Activated T-cell treated with anti-CD3 and anti-CD28 coated beads, Interleukin-2, amount 50 U/mL, for 1 hour (primary cell): ENCODE results near the gene CD180.

Experiments
- DNase-seq: peaks from one replicate; pipeline ENCODE4 v3.0.0-alpha.2; 2020

The CD180 gene

GRCh38 chr5:67209141-67209771 lies 12.7 kb upstream of the CD180 start:
- DNase-seq: peak; percentile 60

GRCh38 chr5:67208403-67208802 lies 11.8 kb upstream of the CD180 start:
- no peak for DNase-seq

- DNase-seq: peak; percentile 71
These were observed 10.3 kb upstream of the CD180 start for GRCh38 chr5:67206929-67207328.

- no peak for DNase-seq
These were observed 9.9 kb upstream of the CD180 start for GRCh38 chr5:67206461-67206860.

- DNase-seq: no peak
These were observed 9.4 kb upstream of the CD180 start for GRCh38 chr5:67205981-67206380.

GRCh38 chr5:67204821-67205220 lies 8.2 kb upstream of the CD180 start:
- DNase-seq: no peak

- no peak for DNase-seq
These were observed 7.1 kb upstream of the CD180 start for GRCh38 chr5:67203701-67204074.

GRCh38 chr5:67202828-67203227 lies 6.2 kb upstream of the CD180 start:
- DNase-seq: no peak

GRCh38 chr5:67201897-67202549 lies 5.4 kb upstream of the CD180 start:
- DNase-seq: no peak

GRCh38 chr5:67200809-67201562 lies 4.4 kb upstream of the CD180 start:
- no peak for DNase-seq

- DNase-seq: no peak
These were observed 3.3 kb upstream of the CD180 start for GRCh38 chr5:67199859-67200258.

GRCh38 chr5:67198917-67199316 lies 2.3 kb upstream of the CD180 start:
- no peak for DNase-seq

- DNase-seq: no peak
These were observed 937 bp upstream of the CD180 start for GRCh38 chr5:67197536-67197935.

- DNase-seq: no peak
These were observed 958 bp downstream of the CD180 start for GRCh38 chr5:67195406-67196275.

GRCh38 chr5:67194166-67194565 lies 2.4 kb downstream of the CD180 start:
- DNase-seq: no peak

GRCh38 chr5:67193439-67193807 lies 3.2 kb downstream of the CD180 start:
- no peak for DNase-seq

GRCh38 chr5:67192719-67193438 lies 3.7 kb downstream of the CD180 start:
- no peak for DNase-seq

GRCh38 chr5:67190861-67191260 lies 5.7 kb downstream of the CD180 start:
- no peak for DNase-seq

GRCh38 chr5:67190410-67190809 lies 6.2 kb downstream of the CD180 start:
- no peak for DNase-seq

- no peak for DNase-seq
These were observed 6.7 kb downstream of the CD180 start for GRCh38 chr5:67189931-67190330.

- DNase-seq: no peak
These were observed 7.6 kb downstream of the CD180 start for GRCh38 chr5:67189079-67189354.

GRCh38 chr5:67188274-67189078 lies 8.1 kb downstream of the CD180 start:
- DNase-seq: no peak
